Measurements from ENCODE around the gene EML1.
A peak's percentile ranks its signal among the peaks of the same experiment; 100 is the strongest.

Gene EML1

GRCh38 chr14:99883866-99884650 is 90.8 kb downstream of the EML1 start:
- no peak for DNase-seq (ENCODE audit: extremely low read depth, low read depth)
- TF ChIP-seq CTCF (IDR thresholded peaks at IDR 0.05; ENCODE audit: low read depth, low read length): no peak

GRCh38 chr14:99884834-99885648 is 91.8 kb downstream of the EML1 start:
- TF ChIP-seq CTCF (IDR thresholded peaks at IDR 0.05; ENCODE audit: low read depth, low read length): peak; percentile 59
- DNase-seq (ENCODE audit: extremely low read depth, low read depth): peak; percentile 43

GRCh38 chr14:99885649-99885958 is 92.4 kb downstream of the EML1 start:
- DNase-seq (ENCODE audit: extremely low read depth, low read depth): no peak

GRCh38 chr14:99887407-99887806 is 94.2 kb downstream of the EML1 start:
- DNase-seq (ENCODE audit: extremely low read depth, low read depth): no peak
- no peak for TF ChIP-seq CTCF (IDR thresholded peaks at IDR 0.05; ENCODE audit: low read depth, low read length)

More at GRCh38 chr14:99885649-99885958, 92.4 kb downstream of the EML1 start:
- TF ChIP-seq CTCF (IDR thresholded peaks at IDR 0.05; ENCODE audit: low read depth, low read length): no peak

- TF ChIP-seq CTCF (IDR thresholded peaks at IDR 0.05; ENCODE audit: low read depth, low read length): no peak
- DNase-seq (ENCODE audit: extremely low read depth, low read depth): no peak
These were observed 94.9 kb downstream of the EML1 start for GRCh38 chr14:99888149-99888548.

GRCh38 chr14:99889268-99889667 is 96.1 kb downstream of the EML1 start:
- TF ChIP-seq CTCF (IDR thresholded peaks at IDR 0.05; ENCODE audit: low read depth, low read length): no peak
- DNase-seq (ENCODE audit: extremely low read depth, low read depth): no peak

- DNase-seq (ENCODE audit: extremely low read depth, low read depth): no peak
- TF ChIP-seq CTCF (IDR thresholded peaks at IDR 0.05; ENCODE audit: low read depth, low read length): no peak
These were observed 98.1 kb downstream of the EML1 start for GRCh38 chr14:99891266-99891665.

Measured in AG09319 (cell line).